T-helper 2 cell (primary cell): ENCODE data around the gene UQCRH.
A peak's percentile ranks its signal among the peaks of the same experiment; 100 is the strongest.
"Not testable (repeated sequence)": the region's sequence is repeated elsewhere in the genome, so short reads cannot be mapped to it uniquely, and the experiment has no call there.

Source experiments
- DNase-seq, 5 experiments: peaks; one replicate each; pipeline versions ENCODE4 v3.0.0 to v3.0.0-alpha.2; 2012 to 2022

Gene UQCRH

GRCh38 chr1:46334030-46334384, 30.5 kb downstream of the UQCRH start:
- no peak for DNase-seq

- no peak for DNase-seq
Measured at GRCh38 chr1:46335081-46335480, 31.6 kb downstream of the UQCRH start.

GRCh38 chr1:46337409-46337808, 33.9 kb downstream of the UQCRH start:
- not testable (repeated sequence) for DNase-seq

GRCh38 chr1:46340404-46341221, 37.1 kb downstream of the UQCRH start, which contains the start of gene NSUN4:
Gene NSUN4, plus strand, starts transcription at chr1:46340807. Its CDS starts 20 bp downstream, at chr1:46340827.
- DNase-seq = peak; percentile 64 to 92 (median 83)

GRCh38 chr1:46341222-46342083, 38.0 kb downstream of the UQCRH start:
- no peak for DNase-seq

GRCh38 chr1:46342084-46342656, 38.7 kb downstream of the UQCRH start:
- peak in 1 of 5 experiments; percentile 33 for DNase-seq

GRCh38 chr1:46342677-46343350, 39.3 kb downstream of the UQCRH start:
- no peak for DNase-seq

- no peak for DNase-seq
Measured at GRCh38 chr1:46343351-46343695, 39.8 kb downstream of the UQCRH start.

GRCh38 chr1:46343705-46344104, 40.2 kb downstream of the UQCRH start:
- no peak for DNase-seq

- DNase-seq = no peak
Measured at GRCh38 chr1:46344481-46344880, 41.0 kb downstream of the UQCRH start.

GRCh38 chr1:46345281-46345680, 41.8 kb downstream of the UQCRH start:
- no peak for DNase-seq

GRCh38 chr1:46352363-46352762, 48.9 kb downstream of the UQCRH start:
- DNase-seq = no peak

- DNase-seq = not testable (repeated sequence)
Measured at GRCh38 chr1:46355920-46356319, 52.4 kb downstream of the UQCRH start.

- no peak for DNase-seq
Measured at GRCh38 chr1:46362158-46362557, 58.7 kb downstream of the UQCRH start.

- no peak for DNase-seq
Measured at GRCh38 chr1:46363121-46363520, 59.6 kb downstream of the UQCRH start.

- DNase-seq = no peak
Measured at GRCh38 chr1:46364612-46365011, 61.1 kb downstream of the UQCRH start.

GRCh38 chr1:46365796-46366195, 62.3 kb downstream of the UQCRH start:
- DNase-seq = not testable (repeated sequence)
